HT1080 (cell line): ENCODE measurements around the gene RNF223. TPM values are rescaled to one million over a fixed set of nuclear protein-coding genes. Genes with fewer than 3 reads are reported as not detected.
"Not testable (repeated sequence)": the region's sequence is repeated elsewhere in the genome, so short reads cannot be mapped to it uniquely, and the experiment has no call there.

ENCODE experiments used
- DNase-seq: peaks from one replicate; pipeline ENCODE4 v3.0.0-alpha.2; 2015; ENCODE audit warnings: low read depth
- total RNA-seq: library from RNA; depleted of rRNA; stranded (reverse); fragments of >200 nt; shearing (Covaris generic); gene quantifications from 2 replicates; pipeline ENCODE4 v1.2.3, GENCODE V29; 2014

RNF223 gene
- total RNA-seq, 1 experiment from 2014 or later, result not detected

DNA sequence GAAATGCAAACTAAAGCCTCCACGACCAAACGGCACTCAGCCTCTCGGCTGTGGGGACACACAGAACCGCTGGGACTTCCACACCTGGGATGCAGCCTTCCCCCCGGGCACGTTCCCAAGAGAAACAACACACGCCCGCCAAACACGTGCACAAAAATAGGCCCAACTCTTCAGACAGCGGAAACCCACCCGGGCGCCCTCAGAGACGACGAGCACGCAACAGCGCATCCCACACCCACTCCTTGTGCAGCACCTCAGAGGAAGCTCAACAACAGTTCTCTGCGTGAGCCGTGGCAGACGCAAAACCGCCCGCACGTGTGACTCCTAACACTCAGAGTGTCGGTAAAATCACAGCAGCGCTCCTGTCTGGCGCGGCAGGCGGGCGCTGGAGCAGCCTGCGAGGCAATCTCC is 36.5 kb upstream of the RNF223 start:
- no peak for DNase-seq

DNA sequence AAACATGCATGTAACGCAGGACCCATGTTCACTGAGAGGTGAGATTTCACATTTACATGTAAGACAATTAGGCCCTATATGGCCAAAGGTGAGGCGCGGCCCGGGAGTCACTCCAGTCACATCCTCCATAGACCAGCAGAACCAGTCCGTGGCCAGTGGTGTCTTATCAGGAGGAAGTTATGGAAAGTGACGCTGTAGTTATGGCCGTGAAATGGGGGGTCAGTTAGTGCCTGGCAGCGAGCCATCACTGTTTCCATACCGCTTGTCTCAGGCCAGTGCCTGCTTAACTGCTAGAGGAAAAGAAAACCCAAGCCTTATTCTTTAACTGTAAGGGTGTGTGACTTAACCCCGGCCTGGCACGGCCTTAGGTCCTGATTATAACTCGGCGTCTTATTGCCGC is 35.6 kb upstream of the RNF223 start:
- no peak for DNase-seq

DNA sequence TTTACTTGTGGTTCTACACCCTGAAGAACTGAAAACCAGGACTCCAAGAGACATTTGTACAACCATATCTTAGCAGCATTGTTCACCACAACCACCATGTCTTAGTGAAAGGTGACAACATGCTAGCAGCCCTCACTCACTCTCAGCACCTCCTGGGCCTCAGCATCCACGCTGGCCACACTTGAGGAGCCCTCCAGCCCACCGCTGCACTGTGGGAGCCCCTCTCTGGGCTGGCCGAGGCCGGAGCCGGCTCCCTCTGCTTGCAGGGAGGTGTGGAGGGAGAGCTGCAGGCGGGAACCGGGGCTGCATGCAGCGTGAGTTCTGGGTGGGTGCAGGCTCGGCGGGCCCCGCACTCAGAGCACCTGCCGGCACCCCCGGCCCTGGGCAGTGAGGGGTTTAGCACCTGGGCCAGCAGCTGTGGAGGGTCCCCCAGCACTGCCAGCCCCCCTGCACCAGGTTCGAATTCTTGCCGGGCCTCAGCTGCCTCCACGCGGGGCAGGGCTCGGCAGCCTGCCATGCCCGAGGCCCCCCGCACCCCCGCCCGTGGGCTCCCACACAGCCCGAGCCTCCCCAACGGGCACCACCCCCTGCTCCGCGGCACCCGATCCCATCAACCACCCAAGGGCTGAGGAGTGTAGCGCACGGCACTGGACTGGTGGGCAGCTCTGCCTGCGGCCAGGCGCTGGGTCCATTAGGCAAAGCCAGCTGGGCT is 32.6 kb upstream of the RNF223 start:
- no peak for DNase-seq

DNA sequence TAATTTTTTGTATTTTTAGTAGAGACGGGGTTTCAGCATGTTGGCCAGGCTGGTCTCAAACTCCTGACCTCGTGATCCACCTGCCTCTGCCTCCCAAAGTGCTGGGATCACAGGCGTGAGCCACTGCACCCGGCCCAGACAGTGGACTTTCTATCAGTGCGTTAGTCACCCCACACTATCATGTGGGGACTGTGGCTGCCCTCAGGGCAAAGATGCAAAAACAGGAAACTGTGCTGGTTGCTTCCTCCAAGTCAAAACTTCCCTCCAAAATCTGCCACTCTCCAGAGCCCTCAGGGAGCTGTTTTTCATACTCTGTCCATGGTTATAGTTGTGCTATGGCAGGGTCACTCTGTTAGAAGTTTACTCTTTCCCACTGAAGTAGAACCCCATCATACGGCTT is 30.0 kb upstream of the RNF223 start:
- not testable (repeated sequence) for DNase-seq

DNA sequence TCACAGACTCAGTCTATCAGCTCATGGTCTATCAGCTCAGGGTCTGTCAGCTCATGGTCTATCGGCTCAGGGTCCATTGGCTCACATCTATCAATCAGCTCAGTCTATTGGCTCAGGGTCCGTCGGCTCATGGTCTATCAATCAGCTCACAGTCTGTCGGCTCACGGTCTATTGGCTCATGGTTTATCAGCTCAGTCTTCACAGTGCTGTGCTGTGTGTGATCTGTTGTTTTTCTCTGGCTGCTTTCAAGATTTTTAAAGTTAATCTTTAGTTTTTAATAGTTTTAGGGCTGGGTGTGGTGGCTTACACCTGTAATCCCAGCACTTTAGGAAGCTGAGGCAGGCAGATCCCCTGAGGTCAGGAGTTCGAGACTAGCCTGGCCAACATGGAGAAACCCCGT is 27.4 kb upstream of the RNF223 start:
- no peak for DNase-seq

DNA sequence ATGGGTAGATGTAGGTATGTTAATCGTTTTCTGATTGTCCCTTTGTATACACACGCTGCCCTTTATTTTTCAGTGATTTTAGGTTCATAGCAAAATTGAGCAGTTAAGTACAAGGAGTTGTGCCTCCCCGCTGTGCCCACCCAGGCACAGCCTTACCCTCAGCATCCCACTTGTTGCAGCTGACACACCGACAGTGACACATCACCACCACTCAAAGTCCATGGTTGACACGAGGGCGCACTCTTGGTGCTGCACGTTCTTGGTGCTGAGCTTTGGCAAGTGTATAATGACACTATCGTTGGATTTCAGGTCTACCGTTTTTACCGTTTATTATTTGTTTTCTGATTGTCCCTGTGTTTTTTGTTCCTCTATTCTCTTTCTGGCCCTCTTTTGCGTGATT is 26.2 kb upstream of the RNF223 start:
- no peak for DNase-seq

DNA sequence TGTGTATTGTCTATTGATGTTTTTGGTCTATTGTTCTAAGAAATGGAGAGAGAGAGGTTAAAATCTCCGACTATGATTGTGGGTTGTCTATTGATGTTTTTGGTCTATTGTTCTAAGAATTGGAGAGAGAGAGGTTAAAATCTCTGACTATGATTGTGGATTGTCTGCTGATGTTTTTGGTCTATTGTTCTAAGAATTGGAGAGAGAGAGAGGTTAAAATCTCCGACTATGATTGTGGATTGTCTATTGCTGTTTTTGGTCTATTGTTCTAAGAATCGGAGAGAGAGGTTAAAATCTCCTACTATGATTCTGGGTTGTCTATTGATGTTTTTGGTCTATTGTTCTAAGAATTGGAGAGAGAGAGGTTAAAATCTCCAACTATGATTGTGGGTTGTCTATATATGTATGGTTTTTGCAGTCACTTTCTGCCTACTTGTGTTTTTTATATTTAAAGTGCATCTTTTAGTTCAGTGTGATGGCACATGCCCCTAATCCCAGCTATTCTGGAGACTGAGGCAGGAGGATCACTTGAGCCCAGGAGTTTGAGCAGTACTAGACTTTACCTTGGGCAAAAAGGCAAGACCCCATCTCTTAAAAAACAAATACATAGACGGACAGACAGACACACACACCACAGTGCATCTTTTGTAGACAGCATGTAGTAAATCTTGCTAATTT is 25.5 kb upstream of the RNF223 start:
- no peak for DNase-seq

DNA sequence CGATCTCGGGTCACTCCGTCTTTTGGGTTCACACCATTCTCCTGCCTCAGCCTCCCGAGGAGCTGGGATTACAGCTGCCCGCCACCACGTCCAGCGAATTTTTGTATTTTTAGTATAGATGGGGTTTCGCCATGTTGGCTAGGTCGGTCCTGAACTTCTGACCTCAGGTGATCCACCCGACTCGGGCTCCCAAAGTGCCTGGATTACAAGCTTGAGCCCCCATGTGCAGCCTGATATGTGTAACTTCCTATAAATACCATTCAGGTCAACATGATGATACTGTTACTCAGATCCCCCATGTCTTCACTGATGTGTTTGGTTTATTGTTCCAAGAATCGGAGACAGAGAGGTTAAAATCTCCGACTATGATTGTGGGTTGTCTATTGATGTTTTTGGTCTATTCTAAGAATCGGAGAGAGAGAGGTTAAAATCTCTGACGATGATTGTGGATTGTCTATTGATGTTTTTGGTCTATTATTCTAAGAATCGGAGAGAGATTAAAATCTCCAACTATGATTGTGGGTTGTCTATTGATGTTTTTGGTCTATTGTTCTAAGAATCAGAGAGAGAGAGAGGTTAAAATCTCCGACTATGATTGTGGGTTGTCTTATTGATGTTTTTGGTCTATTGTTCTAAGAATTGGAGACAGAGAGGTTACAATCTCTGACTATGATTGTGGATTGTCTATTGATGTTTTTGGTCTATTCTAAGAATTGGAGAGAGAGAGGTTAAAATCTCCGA is 24.7 kb upstream of the RNF223 start:
- no peak for DNase-seq

DNA sequence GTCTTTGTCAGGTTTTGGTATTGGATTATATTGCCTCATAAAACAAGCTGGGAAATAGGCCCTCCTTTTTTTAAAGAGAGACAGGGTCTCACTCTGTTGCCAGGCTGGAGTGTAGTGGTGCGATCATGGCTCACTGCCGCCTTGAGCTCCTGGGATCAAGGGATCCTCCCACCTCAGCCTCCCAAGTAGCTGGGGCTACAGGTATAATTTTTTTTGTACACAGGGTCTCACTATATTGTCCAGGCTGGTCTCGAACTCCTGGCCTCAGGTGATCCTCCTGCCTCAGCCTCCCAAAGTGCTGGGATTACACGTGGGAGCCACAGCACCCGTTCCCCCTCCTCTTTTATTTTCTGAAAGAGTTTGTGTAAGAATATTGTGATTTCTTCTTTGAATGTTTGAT is 22.0 kb upstream of the RNF223 start:
- not testable (repeated sequence) for DNase-seq

DNA sequence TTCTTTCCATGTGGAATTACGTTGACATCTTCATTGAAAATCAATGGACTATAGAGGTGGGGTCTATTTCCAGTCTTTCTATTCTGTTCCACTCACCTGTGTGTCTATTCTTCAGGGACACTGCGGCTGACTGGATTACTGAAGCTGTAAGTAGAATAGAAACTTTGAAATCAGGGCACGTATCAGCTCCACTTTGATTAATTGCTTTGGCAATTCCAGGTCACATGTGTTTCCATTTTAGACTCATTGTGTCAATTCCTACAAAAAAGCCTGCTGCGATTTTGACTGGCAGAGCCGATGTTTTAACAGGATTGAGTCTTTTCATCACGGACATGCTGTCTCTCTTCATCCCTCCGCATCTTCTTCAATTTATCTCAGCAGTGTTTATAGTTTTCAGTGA is 20.9 kb upstream of the RNF223 start:
- DNase-seq, result no peak

DNA sequence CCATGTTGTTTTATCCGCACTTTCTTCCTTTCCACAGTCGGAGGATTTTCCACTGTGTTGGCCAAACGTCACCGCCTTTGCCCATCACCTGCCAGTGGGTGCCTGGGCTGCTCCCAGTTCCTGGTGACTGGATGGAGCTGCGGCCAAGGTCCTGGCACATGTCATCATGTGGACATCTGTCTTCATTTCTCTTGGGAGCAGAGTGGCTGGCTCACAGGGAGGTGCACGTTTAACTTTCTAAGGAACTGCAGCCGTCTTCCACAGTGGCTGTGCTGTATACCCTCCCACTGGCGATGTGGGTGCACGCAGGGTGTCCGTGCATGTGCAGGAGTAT is 19.5 kb upstream of the RNF223 start:
- no peak for DNase-seq

DNA sequence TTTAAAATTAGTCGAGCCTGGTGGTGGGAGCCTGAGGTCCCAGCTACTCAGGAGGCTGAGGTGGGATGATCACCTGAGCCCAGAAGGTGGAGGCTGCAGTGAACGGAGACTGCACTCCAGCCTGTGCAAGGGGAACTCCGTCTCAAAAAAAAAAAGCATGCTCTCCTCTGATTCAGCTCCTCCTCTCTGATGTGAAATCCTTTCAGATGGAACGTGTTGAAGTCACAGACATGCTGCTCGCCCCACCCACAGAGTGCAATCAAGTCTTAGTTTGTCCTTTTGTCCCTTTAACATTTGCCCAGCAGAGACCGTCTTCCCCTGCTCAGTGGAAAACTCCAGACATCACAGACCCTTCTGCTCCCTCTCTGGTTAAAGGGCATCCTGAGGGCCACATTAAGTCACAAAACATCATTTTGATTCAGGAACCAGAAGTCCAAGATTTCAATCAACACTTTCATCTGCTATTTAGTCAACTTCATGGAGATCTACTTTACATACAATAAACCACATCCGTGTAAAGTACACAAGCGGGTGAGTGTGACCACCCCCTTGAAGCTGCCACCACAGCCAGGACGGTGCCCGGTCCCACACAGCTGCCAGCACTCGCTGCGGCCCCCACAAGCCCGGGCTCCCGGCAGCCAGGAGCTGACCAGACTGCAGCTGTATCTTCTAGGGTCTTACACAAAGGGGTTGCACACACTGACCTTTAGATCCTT is 18.9 kb upstream of the RNF223 start:
- no peak for DNase-seq

DNA sequence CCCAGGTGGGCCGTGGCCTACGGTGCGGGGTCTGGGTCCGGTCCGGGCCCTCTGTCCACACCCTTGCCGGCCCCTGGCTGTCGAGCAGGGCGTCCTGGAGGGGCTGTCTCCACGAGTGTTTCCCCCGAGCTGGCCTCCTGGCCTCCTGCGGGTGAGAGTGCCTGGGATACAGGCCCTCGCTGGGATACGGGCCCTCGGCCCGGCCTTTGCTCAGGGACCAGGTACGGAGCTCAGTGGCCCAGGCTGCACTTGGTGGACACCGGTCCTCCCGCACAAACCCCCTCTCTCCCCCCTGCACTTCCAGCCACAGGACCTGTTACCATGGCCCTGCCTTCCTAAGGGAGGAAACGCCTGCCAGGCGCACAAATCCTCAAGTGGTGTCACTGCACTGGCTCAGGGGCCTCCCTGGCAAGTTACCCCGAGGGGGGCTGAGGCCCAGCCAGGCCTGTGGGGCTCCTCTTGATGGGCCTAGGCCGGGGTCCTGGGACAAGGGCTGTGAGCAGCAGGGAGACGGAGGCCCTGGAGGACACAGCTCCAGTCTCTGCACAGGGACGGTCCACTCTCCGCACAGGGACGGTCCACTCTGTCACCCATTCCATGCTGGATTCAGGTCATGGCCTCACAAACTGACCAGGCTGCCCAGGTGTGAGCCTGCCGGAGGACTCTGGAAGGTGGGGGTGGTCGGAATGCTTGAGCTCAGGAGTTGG is 18.2 kb upstream of the RNF223 start:
- DNase-seq, result no peak

DNA sequence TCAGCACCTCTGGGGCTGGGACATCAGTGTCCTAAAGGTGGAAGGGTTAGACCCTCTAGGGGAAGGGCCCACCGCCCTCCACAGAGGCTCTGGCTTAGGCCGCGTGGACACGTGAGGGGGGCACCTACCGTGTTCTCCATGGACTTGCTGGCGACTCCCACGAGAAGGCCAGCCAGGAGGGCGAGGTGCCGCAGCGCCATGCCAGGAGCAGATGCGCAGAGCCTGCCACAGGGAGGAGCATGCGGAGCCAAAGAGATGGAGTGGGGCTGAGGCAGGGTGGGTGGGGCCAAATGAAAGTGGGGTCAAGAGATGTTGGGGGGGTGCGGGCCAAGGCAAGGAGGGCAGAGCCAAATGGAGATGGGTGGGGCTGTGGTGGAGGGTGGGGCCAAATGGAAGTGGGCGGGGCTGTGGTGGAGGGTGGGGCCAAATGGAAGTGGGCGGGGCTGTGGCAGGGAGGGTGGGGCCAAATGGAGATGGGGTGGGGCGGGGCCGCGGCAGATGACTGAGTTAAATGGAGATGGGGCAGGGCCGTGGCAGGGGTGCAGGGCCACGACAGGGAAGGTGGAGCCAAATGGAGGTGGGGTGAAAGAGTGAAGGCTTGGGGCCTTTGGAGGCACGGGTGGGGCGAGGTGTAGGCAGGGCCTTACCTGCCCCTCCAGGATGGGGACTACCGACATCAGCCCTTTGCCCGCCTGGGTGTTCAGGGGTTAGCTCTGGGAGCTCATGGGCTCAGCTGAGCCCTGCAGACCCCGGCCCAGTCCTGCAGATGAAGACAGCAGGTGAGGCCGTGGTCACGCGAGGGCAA is 17.4 kb upstream of the RNF223 start:
- DNase-seq, result no peak

DNA sequence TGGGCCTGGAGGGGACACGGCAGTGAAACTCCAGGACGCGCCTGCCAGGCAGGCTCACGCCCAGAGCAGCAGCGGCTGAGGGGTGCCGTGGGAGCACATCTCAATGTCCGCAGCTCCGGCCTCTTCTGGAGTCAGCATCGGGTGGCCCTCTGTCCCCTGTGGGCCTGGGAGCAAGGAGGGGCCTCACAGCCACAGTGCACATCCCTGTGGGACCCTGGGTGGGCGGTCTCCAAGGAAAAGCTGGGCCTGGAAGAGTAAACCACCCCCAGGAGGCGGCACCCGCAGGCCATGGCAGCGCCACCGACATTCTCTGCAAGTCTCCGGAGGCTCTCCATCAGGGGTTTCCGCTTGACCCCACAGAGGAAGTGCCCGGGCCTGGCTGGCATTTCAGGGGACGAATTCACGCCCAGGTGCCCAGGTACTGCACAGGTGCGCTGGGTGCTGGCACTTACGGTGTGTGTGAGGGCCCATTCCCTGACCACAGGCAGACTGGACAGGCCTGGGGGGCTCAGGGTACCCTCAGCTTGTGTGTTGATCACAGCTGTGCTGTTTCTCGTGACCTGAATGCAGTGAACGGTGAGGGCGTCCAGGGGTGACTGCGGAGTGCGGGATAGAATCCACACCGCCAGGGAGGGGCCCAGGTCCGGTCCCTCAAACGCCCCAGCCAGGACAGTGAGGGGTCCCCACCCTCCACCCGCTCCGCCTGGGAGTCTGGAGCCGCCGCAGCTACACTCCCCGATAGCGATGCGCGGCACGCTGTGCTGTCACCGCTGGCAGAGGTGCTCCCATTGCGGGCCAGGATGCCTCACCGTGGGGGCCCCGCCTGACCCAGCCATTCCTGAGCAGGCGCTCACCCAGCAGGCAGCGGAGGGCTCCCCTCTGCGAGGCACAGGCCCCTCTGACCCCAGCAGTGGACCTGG is 16.6 kb upstream of the RNF223 start:
- DNase-seq, result no peak

DNA sequence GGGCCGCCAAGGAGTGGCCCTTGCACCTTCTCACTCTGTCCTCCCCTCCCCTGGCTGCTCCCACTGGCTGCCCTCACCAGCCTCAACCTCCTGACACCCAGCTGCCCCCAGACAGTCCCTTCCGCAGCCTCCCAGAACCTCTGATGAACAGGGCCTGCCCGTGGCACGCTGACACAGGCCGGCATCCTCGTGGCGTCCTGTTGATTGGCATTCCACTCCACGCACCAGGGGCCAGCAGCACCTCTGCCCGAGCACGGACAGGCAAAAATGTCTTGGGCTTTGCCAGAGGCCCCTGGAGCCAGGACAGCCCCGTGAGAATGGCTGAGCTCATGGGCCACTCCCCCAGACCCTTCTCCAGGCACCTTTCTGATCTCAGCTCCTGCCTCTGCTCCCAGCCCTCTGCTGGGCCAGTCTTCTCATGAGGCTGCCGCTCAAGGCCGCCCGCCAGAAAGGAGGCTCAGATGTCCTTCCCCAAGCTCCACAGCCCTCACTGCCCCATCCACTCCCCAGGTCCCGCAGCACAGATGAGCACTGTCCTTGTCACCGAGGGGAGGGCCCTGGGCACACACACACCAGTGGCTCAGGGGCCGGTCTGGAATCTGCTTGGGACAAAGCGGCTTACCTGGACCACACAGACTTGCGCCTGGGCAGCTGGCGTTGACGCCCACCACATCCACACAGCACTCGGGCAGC is 15.8 kb upstream of the RNF223 start:
- DNase-seq, result no peak

DNA sequence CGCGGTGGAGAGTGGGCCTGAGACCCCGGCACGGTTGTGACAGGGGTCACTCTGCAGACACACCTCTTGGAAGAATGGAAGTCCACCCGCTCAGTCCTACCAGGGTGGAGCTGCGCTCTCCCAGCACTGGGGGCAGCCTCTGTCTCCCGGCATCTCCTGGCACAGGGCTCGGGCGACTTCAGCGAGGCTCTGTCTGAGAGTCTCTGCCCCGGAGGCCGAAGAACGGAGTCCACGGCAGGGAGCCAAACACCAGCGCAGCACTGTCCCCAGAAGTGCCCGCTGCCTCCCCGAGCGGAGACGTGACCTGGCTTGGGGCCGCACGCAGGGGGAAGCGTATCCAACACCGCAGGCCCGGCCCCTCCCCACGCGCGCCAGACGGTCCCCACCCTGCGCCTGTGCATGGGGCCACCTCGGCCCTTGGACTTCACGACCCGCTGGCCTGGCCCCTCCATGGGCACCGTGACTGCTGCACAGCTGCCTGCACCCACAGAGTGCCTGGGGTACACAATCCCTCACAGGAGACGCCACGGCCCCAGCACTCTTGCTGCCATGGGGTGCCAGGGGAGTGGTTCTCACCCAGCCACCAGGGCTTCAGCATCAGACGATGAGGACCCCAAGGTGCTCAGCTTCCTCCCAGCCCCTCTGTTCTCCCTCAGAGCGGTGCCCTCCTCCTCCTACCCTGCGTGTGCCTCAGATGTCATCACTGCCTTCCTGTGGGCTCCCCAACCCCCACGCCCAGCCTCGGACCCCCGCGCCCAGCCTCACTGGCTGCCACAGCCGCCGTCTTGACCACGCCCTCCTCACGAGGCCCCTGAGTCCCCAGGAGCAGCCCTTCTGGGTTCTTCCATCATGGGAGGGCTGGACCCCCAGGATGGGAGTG is 14.9 kb upstream of the RNF223 start:
- DNase-seq, result no peak
